ENCODE measurements around the gene PAQR5. TPM values are rescaled to one million over a fixed set of nuclear protein-coding genes. Genes with fewer than 3 reads are reported as not detected.

PAQR5 gene
- total RNA-seq, 2 experiments from 2014 or later = 0.14 TPM; not detected in 1

DNA sequence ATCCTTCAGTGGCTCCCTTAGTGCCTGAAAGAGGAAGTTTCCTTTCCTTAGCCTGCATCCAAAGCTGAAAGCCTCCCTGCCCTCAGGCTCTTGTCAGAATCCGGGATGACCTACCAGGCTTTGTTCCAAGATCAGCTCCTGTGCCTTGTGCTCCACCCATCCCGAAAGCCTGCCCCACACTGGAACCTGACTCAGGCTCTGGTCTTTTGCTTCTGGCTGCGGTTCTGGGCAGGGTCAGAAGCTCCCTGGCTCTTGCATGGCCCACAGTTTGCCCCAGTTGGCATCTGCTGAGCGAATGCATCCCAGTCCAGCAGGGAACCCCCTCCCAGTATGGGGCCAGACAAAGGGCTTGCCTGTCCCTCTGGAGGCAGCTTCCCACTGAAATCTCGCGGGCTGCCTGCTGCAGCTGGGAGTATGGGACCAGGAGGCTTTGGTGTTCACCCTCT is 89.6 kb downstream of the PAQR5 start:
- no peaks in the 10 kb centered on the region for H3K4me1 Mint-ChIP-seq (ENCODE audit: low read depth)
- CTCF ChIA-PET = no interaction called here

DNA sequence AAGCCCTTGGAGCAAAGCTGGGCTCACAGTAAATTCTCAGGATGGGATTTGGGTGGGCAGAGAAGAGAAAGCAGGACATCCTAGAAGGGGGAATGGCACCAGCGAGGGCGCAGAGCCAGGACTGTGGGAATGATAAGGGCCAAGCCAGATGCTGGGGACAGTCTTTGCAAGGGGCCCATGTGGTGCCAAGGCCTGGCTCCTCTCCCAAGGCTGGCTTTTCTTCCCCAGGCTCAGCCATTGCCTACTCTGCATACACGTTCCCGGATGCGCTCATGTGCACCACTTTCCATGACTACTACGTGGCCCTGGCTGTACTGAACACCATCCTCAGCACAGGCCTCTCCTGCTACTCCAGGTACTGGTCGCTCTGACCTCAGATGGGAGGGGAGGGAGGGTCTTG is 90.7 kb downstream of the PAQR5 start:
- no peak for TF ChIP-seq CTCF (IDR thresholded peaks at IDR 0.05)
- peaks cover 1% of the 10 kb centered on the region for H3K27me3 Mint-ChIP-seq
- no peak overlapping the region for H3K27ac Mint-ChIP-seq
- DNase-seq = no peak
- no peak overlapping the region for H3K4me3 Mint-ChIP-seq
- ATAC-seq = no peak
- intact Hi-C loops (cut with micrococcal nuclease) = no loop called here
- no peaks in the 10 kb centered on the region for H3K36me3 Mint-ChIP-seq (ENCODE audit: low read depth)
- CTCF ChIA-PET = no interaction called here
- POLR2A ChIA-PET = no interaction called here
- peaks cover 3% of the 10 kb centered on the region for H3K4me1 Mint-ChIP-seq (ENCODE audit: low read depth)
- H3K9me3 Mint-ChIP-seq = no peaks in the 10 kb centered on the region

More for the DNA sequence above, 89.6 kb downstream of the PAQR5 start:
- Mint-ChIP-seq H3K9me3 (no peaks in the 10 kb centered on the region), H3K4me3 (no peak overlapping the region), H3K27me3 (peaks cover 1% of the 10 kb centered on the region), H3K36me3 (ENCODE audit: low read depth) (no peaks in the 10 kb centered on the region), H3K27ac (no peak overlapping the region)
- intact Hi-C loops (cut with micrococcal nuclease) = no loop called here
- no peak for ATAC-seq
- POLR2A ChIA-PET = interaction anchor here (1.2 kb wide), 1 partner anchor 25 kb away, joined by 3 read pairs; the partner anchor contains the start of gene KIF23
- TF ChIP-seq CTCF (IDR thresholded peaks at IDR 0.05) = no peak
- no peak for DNase-seq

- intact Hi-C loops (cut with micrococcal nuclease) = loop anchor here (5.0 kb wide), 1 partner anchor 333 kb away; no protein-coding TSS in a partner anchor
These were observed 91.9 kb downstream of the PAQR5 start for GRCh38 chr15:69390575-69390974.

GRCh38 chr15:69391046-69391757 is 92.5 kb downstream of the PAQR5 start:
- CTCF ChIA-PET = interaction anchor here (1.1 kb wide), 1 partner anchor 360 kb away, joined by 3 read pairs; no protein-coding TSS in a partner anchor
- POLR2A ChIA-PET = interaction anchor here (0.7 kb wide), 1 partner anchor 49 kb away, joined by 3 read pairs; no protein-coding TSS in a partner anchor

More at GRCh38 chr15:69390575-69390974, 91.9 kb downstream of the PAQR5 start:
- Mint-ChIP-seq H3K27me3 (peaks cover 3% of the 10 kb centered on the region), H3K9me3 (no peaks in the 10 kb centered on the region), H3K4me3 (no peak overlapping the region), H3K27ac (no peak overlapping the region), H3K4me1 (ENCODE audit: low read depth) (peaks cover 6% of the 10 kb centered on the region), H3K36me3 (ENCODE audit: low read depth) (no peaks in the 10 kb centered on the region)
- ChIA-PET CTCF (no interaction called here), POLR2A (interaction anchor here (0.6 to 0.7 kb wide), 2 partner anchors 15 to 49 kb away, joined by 3 read pairs; no protein-coding TSS in a partner anchor)
- ATAC-seq (no peak), DNase-seq (no peak)
- no peak for TF ChIP-seq CTCF (IDR thresholded peaks at IDR 0.05)

More at GRCh38 chr15:69391046-69391757, 92.5 kb downstream of the PAQR5 start:
- no peak for DNase-seq
- H3K27me3 Mint-ChIP-seq = peaks cover 3% of the 10 kb centered on the region
- intact Hi-C loops (cut with micrococcal nuclease) = loop anchor here (5.0 kb wide), 1 partner anchor 334 kb away; no protein-coding TSS in a partner anchor
- peaks cover 6% of the 10 kb centered on the region for H3K4me1 Mint-ChIP-seq (ENCODE audit: low read depth)
- H3K4me3 Mint-ChIP-seq = no peak overlapping the region
- H3K36me3 Mint-ChIP-seq (ENCODE audit: low read depth) = no peaks in the 10 kb centered on the region
- H3K27ac Mint-ChIP-seq = no peak overlapping the region
- TF ChIP-seq CTCF (IDR thresholded peaks at IDR 0.05) = no peak
- no peaks in the 10 kb centered on the region for H3K9me3 Mint-ChIP-seq
- ATAC-seq = no peak

All from activated CD8-positive, alpha-beta T cell treated with anti-CD3 and anti-CD28 coated beads for 36 hours (primary cell).